SK-N-SH treated with all-trans-retinoic acid at 6 μM for 48 hours (cell line): ENCODE measurements around the gene FBXL14.

Experiments
- ARNTL ChIP-seq: fragments of 450-650 bp; formaldehyde crosslinking; IDR thresholded peaks from 2 replicates; pipeline ENCODE4 v1.5.0; 2020; ENCODE audit warnings: low read depth, mild to moderate bottlenecking, moderate library complexity, borderline replicate concordance
- ESRRG ChIP-seq: fragments of 250-450 bp; sonication (Bioruptor Pico); IDR thresholded peaks from 2 replicates; pipeline ENCODE4 v1.6.1; 2021; ENCODE audit warnings: mild to moderate bottlenecking
- GLIS3 ChIP-seq: fragments of 250-450 bp; sonication (Bioruptor Pico); IDR thresholded peaks from 2 replicates; pipeline ENCODE4 v1.5.0; 2020; ENCODE audit warnings: mild to moderate bottlenecking, moderate library complexity
- OSR1 ChIP-seq: fragments of 250-450 bp; sonication (Bioruptor Pico); IDR thresholded peaks from 2 replicates; pipeline ENCODE4 v1.8.0; 2022; ENCODE audit warnings: moderate library complexity, mild to moderate bottlenecking, inconsistent platforms
- PATZ1 ChIP-seq: fragments of 250-450 bp; sonication (Bioruptor Pico); IDR thresholded peaks from 2 replicates; pipeline ENCODE4 v1.8.0; 2020; ENCODE audit warnings: mild to moderate bottlenecking, moderate library complexity, borderline replicate concordance
- RARB ChIP-seq: fragments of 250-450 bp; sonication (Bioruptor Pico); IDR thresholded peaks from 2 replicates; pipeline ENCODE4 v1.8.0; 2021; ENCODE audit warnings: mild to moderate bottlenecking, moderate library complexity
- SNAI2 ChIP-seq: fragments of 250-450 bp; sonication (Bioruptor Pico); IDR thresholded peaks from 2 replicates; pipeline ENCODE4 v1.5.0; 2020; ENCODE audit warnings: mild to moderate bottlenecking, moderate library complexity
- TCF4 ChIP-seq: fragments of 250-450 bp; sonication (Bioruptor Pico); IDR thresholded peaks from 2 replicates; pipeline ENCODE4 v1.8.0; 2021; ENCODE audit warnings: mild to moderate bottlenecking, moderate library complexity, borderline replicate concordance
- ZC3H10 ChIP-seq: fragments of 250-450 bp; sonication (Bioruptor Pico); IDR thresholded peaks from 2 replicates; pipeline ENCODE4 v1.5.1; 2021; ENCODE audit warnings: mild to moderate bottlenecking, moderate library complexity
- ZFP3 ChIP-seq: fragments of 250-450 bp; sonication (Bioruptor Pico); IDR thresholded peaks from 2 replicates; pipeline ENCODE4 v1.5.0; 2020; ENCODE audit warnings: mild to moderate bottlenecking, moderate library complexity
- ZFP30 ChIP-seq: fragments of 450-650 bp; formaldehyde crosslinking; IDR thresholded peaks from 2 replicates; pipeline ENCODE4 v1.5.0; 2022; ENCODE audit warnings: mild to moderate bottlenecking, moderate library complexity

- TF ChIP-seq ARNTL (CRISPR knock-in tag) (no peak), OSR1 (no peak), SNAI2 (CRISPR knock-in tag) (no peak), ESRRG (CRISPR knock-in tag) (no peak), GLIS3 (CRISPR knock-in tag) (no peak), PATZ1 (CRISPR knock-in tag) (no peak), TCF4 (no peak), ZFP3 (CRISPR knock-in tag) (no peak), ZFP30 (no peak), RARB (CRISPR knock-in tag) (no peak), ZC3H10 (no peak)
Observed at GRCh38 chr12:1639538-1639937, 45.2 kb upstream of the FBXL14 start.
